Endodermal cell (in vitro differentiated cells): ENCODE data around the gene ZNF692. TPM values are rescaled to one million over a fixed set of nuclear protein-coding genes. Genes with fewer than 3 reads are reported as not detected.
"Not testable (repeated sequence)": the region's sequence is repeated elsewhere in the genome, so short reads cannot be mapped to it uniquely, and the experiment has no call there.

ENCODE experiments used
- DNase-seq: peaks from one replicate; pipeline ENCODE4 v3.0.0-alpha.2; 2017
- H3K27ac ChIP-seq: 2 replicates; pipeline ENCODE4 v1.5.1; 2013; ENCODE audit warnings: mild to moderate bottlenecking, low read depth, low read length, moderate library complexity
- H3K27me3 ChIP-seq: 2 replicates; pipeline ENCODE4 v1.6.1; 2013; ENCODE audit warnings: mild to moderate bottlenecking, low read length, moderate library complexity; ENCODE audit not compliant: insufficient read depth, control insufficient read depth, poor library complexity, severe bottlenecking
- H3K36me3 ChIP-seq: 2 replicates; pipeline ENCODE4 v1.7.0; 2013; ENCODE audit warnings: mild to moderate bottlenecking, low read length, moderate library complexity; ENCODE audit not compliant: control insufficient read depth, insufficient read depth
- H3K4me1 ChIP-seq: one replicate; pipeline ENCODE4 v1.7.0; 2013; ENCODE audit warnings: low read length; ENCODE audit not compliant: control insufficient read depth, insufficient read depth
- H3K4me3 ChIP-seq: 2 replicates; pipeline ENCODE4 v1.5.1; 2013; ENCODE audit warnings: mild to moderate bottlenecking, low read length, moderate library complexity
- H3K9ac ChIP-seq: 2 replicates; pipeline ENCODE4 v1.6.1; 2013; ENCODE audit warnings: mild to moderate bottlenecking, low read length, moderate library complexity; ENCODE audit not compliant: poor library complexity, severe bottlenecking; ENCODE audit errors: extremely low read depth
- H3K9me3 ChIP-seq: 2 replicates; pipeline ENCODE4 v1.6.1; 2013; ENCODE audit warnings: mild to moderate bottlenecking, low read length, moderate library complexity; ENCODE audit not compliant: control insufficient read depth
- H3K27ac Mint-ChIP-seq: 2 replicates; pipeline ENCODE4 v1.8.0; 2020; ENCODE audit warnings: mixed read lengths
- H3K27me3 Mint-ChIP-seq: 2 replicates; pipeline ENCODE4 v1.8.0; 2021; ENCODE audit warnings: mild to moderate bottlenecking, mixed read lengths; ENCODE audit not compliant: insufficient read depth
- H3K36me3 Mint-ChIP-seq: 2 replicates; pipeline ENCODE4 v1.8.0; 2020; ENCODE audit warnings: low read depth, mixed read lengths
- H3K4me1 Mint-ChIP-seq: 2 replicates; pipeline ENCODE4 v1.8.0; 2020; ENCODE audit warnings: mixed read lengths
- H3K4me3 Mint-ChIP-seq: 2 replicates; pipeline ENCODE4 v1.8.0; 2020; ENCODE audit warnings: mild to moderate bottlenecking, moderate library complexity, mixed read lengths
- H3K9me3 Mint-ChIP-seq: 2 replicates; pipeline ENCODE4 v1.8.0; 2020; ENCODE audit warnings: mild to moderate bottlenecking, mixed read lengths
- WGBS, 2 experiments: methylation state at CpG; one replicate each; pipeline versions ENCODE4 v1.1.5 to v1.1.7; 2013; ENCODE audit warnings: missing lambda C conversion rate in 2 of 2, mixed read lengths in 1 of 2; ENCODE audit not compliant: insufficient coverage in 1 of 2, insufficient read length in 1 of 2; 5-methylcytosine and 5-hydroxymethylcytosine counted together
- total RNA-seq, 2 donors: library from RNA; stranded (reverse); fragmentation: NEBNext Ultra II Directional in 1 of 2; extraction: Animal tissue kit (Norgen Biotek cat#: 25700) in 1 of 2; gene quantifications; 2 replicates in 1 of 2; 3 replicates in 1 of 2; pipeline ENCODE4 v1.2.1, GENCODE V29; 2021
- TF ChIP-seq, protein P1 (sequence below): fragments of 200-600 bp; sonication (generic); conservative IDR thresholded peaks from 2 replicates; pipeline ENCODE4 v1.5.0; 2021; ENCODE audit warnings: antibody characterized with exemption, mild to moderate bottlenecking

The ZNF692 gene
- total RNA-seq, 2 donors from 2014 or later, result 47.6 to 50.3 TPM

DNA sequence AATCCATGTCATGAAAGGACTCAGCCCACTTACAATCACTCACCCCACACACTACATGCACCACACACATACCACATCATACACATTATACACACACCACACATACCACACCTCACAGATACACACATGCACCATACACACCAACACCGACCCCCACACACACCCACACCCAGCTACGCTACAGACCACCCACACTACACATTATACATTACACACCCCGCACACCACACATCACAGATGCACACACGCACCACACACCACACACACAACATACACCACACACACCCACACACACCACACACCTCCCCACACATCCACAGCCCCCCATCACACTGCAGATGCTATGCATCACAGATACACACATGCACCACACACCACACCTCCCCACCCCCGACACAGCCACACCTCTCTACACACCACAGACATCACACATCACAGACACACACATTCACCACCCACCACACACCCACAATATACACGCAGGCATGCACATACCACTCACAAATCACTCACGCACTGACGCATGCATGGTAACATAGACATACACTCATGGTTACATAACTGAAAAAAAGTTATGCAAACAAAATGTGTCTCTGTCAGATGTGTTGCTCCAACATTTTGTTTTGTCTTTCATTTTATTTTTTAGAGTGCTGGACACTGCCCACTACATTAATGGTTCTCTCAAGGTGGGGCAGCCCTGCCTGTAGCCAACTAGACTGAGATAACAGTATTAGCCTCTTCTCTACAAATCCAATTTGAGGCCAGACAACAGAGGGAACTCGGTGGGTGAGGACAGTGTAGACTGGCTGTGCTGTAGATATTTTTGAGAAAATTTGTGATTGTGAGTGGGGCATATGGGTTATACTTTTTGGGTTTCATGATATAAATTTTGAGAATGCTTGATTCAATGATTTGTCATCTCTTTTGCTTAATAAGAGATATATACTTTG lies 31.9 kb upstream of the ZNF692 start:
- H3K4me1 ChIP-seq, result no peaks in the 10 kb centered on the region
- Mint-ChIP-seq H3K4me3 (no peak overlapping the region), H3K27me3 (peaks cover 15% of the 10 kb centered on the region), H3K9me3 (no peaks in the 10 kb centered on the region), H3K4me1 (peaks cover 20% of the 10 kb centered on the region), H3K27ac (no peak overlapping the region), H3K36me3 (no peaks in the 10 kb centered on the region)
- H3K4me3 ChIP-seq, result no peak overlapping the region
- no peak overlapping the region for H3K9ac ChIP-seq
- TF ChIP-seq, protein P1, sequence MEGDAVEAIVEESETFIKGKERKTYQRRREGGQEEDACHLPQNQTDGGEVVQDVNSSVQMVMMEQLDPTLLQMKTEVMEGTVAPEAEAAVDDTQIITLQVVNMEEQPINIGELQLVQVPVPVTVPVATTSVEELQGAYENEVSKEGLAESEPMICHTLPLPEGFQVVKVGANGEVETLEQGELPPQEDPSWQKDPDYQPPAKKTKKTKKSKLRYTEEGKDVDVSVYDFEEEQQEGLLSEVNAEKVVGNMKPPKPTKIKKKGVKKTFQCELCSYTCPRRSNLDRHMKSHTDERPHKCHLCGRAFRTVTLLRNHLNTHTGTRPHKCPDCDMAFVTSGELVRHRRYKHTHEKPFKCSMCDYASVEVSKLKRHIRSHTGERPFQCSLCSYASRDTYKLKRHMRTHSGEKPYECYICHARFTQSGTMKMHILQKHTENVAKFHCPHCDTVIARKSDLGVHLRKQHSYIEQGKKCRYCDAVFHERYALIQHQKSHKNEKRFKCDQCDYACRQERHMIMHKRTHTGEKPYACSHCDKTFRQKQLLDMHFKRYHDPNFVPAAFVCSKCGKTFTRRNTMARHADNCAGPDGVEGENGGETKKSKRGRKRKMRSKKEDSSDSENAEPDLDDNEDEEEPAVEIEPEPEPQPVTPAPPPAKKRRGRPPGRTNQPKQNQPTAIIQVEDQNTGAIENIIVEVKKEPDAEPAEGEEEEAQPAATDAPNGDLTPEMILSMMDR, result no peak
- no peak overlapping the region for H3K27ac ChIP-seq
- DNase-seq, result no peak
- no peaks in the 10 kb centered on the region for H3K27me3 ChIP-seq
- H3K9me3 ChIP-seq, result no peaks in the 10 kb centered on the region
- H3K36me3 ChIP-seq, result no peaks in the 10 kb centered on the region
- WGBS, 2 experiments, result 84 to 88% methylated on average over 6 to 9 of the region's 9 CpGs

DNA sequence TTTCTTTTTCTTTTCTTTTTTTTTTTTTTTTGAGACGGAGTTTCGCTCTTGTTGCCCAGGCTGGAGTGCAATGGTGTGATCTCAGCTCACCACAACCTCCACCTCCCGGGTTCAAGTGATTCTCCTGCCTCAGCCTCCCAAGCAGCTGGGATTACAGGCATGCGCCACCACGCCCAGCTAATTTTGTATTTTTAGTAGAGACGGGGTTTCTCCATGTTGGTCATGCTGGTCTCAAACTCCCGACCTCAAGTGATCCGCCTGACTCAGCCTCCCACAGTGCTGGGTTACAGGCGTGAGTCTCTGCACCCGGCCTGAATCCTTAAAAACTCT lies 31.0 kb upstream of the ZNF692 start:
- not testable (repeated sequence) for H3K4me3 ChIP-seq, H3K9me3 ChIP-seq, H3K4me1 ChIP-seq, H3K4me3 Mint-ChIP-seq, H3K27ac Mint-ChIP-seq, H3K9ac ChIP-seq, H3K9me3 Mint-ChIP-seq, H3K36me3 ChIP-seq, H3K27ac ChIP-seq, H3K36me3 Mint-ChIP-seq, DNase-seq, H3K27me3 ChIP-seq
- H3K4me1 Mint-ChIP-seq, result peaks cover 20% of the 10 kb centered on the region
- H3K27me3 Mint-ChIP-seq, result peaks cover 14% of the 10 kb centered on the region
- 92 to 94% methylated on average over 5 to 8 of the region's 10 CpGs for WGBS, 2 experiments

DNA sequence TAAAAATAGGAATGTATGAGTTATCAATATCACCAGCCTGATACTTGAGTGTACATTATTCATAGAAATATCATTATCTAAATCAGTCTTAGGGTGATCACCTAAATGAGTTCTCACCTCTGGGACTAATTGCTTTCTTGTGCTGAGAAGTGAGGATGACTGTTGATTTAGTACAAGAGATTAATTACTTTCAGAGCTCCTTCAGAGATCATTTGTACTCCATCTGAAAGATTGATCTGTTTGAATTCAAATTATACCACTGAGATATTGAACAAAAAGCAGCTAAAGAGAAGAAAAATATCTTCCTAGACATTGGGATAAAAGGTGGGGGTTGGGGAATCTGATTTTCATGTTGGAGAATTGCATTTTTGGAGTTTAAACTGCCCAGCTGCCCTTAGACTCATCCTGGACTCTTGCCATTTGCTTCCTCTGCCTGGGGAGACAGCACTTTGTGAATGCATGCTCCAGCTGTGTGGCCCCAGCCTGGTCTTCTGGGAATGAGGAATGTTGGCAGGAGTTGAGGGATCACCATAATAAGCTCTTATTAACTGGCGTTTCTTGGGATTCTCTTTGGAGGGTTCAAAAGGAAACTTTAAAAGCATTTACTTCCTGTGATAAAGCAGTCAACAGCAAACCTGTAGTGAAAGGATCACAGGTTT lies 27.5 kb upstream of the ZNF692 start:
- Histone ChIP-seq H3K4me3 (no peak overlapping the region), H3K9me3 (no peaks in the 10 kb centered on the region), H3K27me3 (no peaks in the 10 kb centered on the region), H3K4me1 (no peaks in the 10 kb centered on the region), H3K9ac (no peak overlapping the region), H3K36me3 (no peaks in the 10 kb centered on the region), H3K27ac (no peak overlapping the region)
- no peaks in the 10 kb centered on the region for H3K9me3 Mint-ChIP-seq
- no peaks in the 10 kb centered on the region for H3K27me3 Mint-ChIP-seq
- no peaks in the 10 kb centered on the region for H3K36me3 Mint-ChIP-seq
- H3K27ac Mint-ChIP-seq, result no peak overlapping the region
- H3K4me1 Mint-ChIP-seq, result peaks cover 20% of the 10 kb centered on the region
- 40 to 45% methylated on average over 1 of the region's 1 CpG for WGBS, 2 experiments
- DNase-seq, result peak; percentile 56
- no peak overlapping the region for H3K4me3 Mint-ChIP-seq
- TF ChIP-seq, protein P1, result no peak
